Nephron progenitor cell (in vitro differentiated cells): Measurements from ENCODE around the gene CCNI2.

Experiments used
- DNase-seq: peaks from one replicate; pipeline ENCODE4 v3.0.0; 2021
- H3K27ac Mint-ChIP-seq: 2 replicates; pipeline ENCODE4 v1.8.0; 2021; ENCODE audit warnings: mild to moderate bottlenecking, moderate library complexity, mixed read lengths
- H3K27me3 Mint-ChIP-seq: 2 replicates; pipeline ENCODE4 v1.8.0; 2021; ENCODE audit warnings: mild to moderate bottlenecking, low read depth, mixed read lengths; ENCODE audit not compliant: poor library complexity
- H3K36me3 Mint-ChIP-seq: 2 replicates; pipeline ENCODE4 v1.8.0; 2021; ENCODE audit warnings: low read depth, mixed read lengths
- H3K4me1 Mint-ChIP-seq: 2 replicates; pipeline ENCODE4 v1.8.0; 2021; ENCODE audit warnings: mixed read lengths
- H3K4me3 Mint-ChIP-seq: 2 replicates; pipeline ENCODE4 v1.8.0; 2021; ENCODE audit warnings: mild to moderate bottlenecking, moderate library complexity, mixed read lengths
- H3K9me3 Mint-ChIP-seq: 2 replicates; pipeline ENCODE4 v1.8.0; 2021; ENCODE audit warnings: mild to moderate bottlenecking, moderate library complexity, mixed read lengths
- TF ChIP-seq, protein P1 (sequence below): fragments of 200-600 bp; sonication (generic); IDR thresholded peaks from 2 replicates; pipeline ENCODE4 v1.5.0; 2021; ENCODE audit warnings: antibody characterized with exemption

Gene CCNI2, protein sequence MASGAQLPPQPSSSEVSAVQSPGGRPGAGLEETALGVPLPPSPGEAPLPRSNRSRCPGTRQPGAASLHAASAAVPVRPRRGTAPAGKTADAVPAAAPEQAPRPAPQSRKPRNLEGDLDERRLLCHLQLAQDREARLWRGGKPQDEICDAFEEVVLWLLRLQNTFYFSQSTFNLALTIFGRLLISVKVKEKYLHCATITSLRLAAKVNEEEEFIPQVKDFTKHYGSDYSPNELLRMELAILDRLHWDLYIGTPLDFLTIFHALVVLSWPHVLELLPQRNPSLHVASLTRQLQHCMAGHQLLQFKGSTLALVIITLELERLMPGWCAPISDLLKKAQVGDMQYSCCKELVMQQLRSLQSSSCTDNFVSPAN

DNA sequence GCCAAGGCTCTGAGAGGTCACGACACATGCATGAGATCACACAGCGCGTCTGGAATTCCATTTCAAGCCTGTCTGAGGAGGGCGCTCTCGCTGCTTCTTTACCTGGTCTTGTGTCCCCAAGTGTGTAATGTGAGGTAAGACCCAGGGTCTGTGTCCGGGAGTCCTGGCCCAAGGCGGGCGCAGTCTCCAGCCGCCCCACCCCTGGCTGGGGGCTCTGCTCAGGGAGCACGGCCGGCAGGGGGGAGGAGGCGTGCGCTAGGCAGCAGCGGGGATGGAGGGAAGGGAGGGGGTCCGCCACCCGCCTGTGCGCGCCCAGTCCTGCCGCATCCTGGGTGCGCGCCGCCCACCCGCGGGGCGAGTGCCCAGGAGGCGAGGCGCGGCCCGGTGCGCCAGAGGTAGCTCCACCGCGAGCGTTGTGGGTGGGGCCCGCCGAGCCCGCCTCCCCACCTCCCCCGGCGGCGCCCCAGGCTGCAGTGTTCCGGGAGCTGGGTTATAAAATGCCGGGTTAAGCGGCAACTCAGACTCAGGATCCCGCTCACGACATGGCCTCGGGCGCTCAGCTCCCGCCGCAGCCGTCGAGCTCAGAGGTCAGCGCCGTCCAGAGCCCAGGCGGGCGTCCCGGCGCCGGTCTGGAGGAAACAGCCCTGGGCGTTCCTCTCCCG lies at the start of gene CCNI2:
TSS of gene CCNI2 (plus strand) at position 473 of the 662 bp plus-strand sequence. CDS start at position 543, 70 bp downstream.
- H3K36me3 Mint-ChIP-seq: no peaks in the 10 kb centered on the region
- peaks cover 99% of the 10 kb centered on the region for H3K27me3 Mint-ChIP-seq
- H3K9me3 Mint-ChIP-seq: peaks cover 7% of the 10 kb centered on the region
- TF ChIP-seq, protein P1, sequence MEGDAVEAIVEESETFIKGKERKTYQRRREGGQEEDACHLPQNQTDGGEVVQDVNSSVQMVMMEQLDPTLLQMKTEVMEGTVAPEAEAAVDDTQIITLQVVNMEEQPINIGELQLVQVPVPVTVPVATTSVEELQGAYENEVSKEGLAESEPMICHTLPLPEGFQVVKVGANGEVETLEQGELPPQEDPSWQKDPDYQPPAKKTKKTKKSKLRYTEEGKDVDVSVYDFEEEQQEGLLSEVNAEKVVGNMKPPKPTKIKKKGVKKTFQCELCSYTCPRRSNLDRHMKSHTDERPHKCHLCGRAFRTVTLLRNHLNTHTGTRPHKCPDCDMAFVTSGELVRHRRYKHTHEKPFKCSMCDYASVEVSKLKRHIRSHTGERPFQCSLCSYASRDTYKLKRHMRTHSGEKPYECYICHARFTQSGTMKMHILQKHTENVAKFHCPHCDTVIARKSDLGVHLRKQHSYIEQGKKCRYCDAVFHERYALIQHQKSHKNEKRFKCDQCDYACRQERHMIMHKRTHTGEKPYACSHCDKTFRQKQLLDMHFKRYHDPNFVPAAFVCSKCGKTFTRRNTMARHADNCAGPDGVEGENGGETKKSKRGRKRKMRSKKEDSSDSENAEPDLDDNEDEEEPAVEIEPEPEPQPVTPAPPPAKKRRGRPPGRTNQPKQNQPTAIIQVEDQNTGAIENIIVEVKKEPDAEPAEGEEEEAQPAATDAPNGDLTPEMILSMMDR: no peak
- no peaks in the 10 kb centered on the region for H3K4me1 Mint-ChIP-seq
- DNase-seq: no peak
- no peak within 1 kb of the TSS for H3K27ac Mint-ChIP-seq
- peak within 1 kb of the TSS; percentile 75 for H3K4me3 Mint-ChIP-seq

DNA sequence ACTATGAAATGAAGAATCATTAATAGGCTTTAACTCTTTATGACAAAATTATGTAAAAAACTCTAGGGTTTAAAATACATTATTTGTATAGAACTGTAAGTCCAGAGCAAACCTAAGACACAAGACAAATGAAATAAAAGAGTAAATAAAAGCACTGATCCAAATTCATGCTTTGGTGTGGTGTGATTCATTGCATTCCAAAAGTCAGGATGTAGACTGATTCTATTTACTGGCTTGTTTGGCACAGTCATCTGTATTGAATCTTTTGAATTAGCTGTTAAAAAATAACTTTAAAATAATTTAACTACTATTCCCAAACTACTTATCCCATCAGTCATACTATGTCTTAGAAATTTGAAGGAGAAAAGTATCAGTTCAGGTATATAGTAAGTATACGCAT lies 42.4 kb upstream of the CCNI2 start:
- no peaks in the 10 kb centered on the region for H3K4me1 Mint-ChIP-seq

DNA sequence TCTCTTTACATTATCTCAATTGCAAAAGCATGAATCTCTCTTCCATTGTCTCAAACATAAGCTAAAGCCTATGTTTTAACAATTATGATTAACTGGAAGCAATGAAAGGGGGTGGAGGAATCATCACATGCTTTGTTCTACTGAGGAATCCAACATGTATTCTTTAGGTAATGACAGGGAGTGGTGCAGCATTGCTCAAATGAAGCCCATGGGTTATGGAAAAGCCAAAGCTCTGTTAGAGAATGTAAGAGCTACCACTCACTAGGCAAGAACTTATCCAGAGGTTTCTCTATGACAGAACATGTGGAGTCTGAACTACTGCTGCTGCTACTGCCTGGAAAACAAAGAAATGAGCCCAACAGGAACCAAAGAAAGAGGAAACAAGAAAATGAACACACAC lies 38.6 kb upstream of the CCNI2 start:
- Mint-ChIP-seq H3K27ac (no peak overlapping the region), H3K4me1 (no peaks in the 10 kb centered on the region), H3K36me3 (peaks cover 28% of the 10 kb centered on the region), H3K27me3 (no peaks in the 10 kb centered on the region), H3K4me3 (no peak overlapping the region), H3K9me3 (no peaks in the 10 kb centered on the region)
- TF ChIP-seq, protein P1: no peak
- no peak for DNase-seq

More for the DNA sequence above, 42.4 kb upstream of the CCNI2 start:
- Mint-ChIP-seq H3K4me3 (no peak overlapping the region), H3K27ac (no peak overlapping the region), H3K36me3 (peaks cover 40% of the 10 kb centered on the region), H3K9me3 (no peaks in the 10 kb centered on the region), H3K27me3 (no peaks in the 10 kb centered on the region)
- no peak for DNase-seq
- TF ChIP-seq, protein P1: no peak

DNA sequence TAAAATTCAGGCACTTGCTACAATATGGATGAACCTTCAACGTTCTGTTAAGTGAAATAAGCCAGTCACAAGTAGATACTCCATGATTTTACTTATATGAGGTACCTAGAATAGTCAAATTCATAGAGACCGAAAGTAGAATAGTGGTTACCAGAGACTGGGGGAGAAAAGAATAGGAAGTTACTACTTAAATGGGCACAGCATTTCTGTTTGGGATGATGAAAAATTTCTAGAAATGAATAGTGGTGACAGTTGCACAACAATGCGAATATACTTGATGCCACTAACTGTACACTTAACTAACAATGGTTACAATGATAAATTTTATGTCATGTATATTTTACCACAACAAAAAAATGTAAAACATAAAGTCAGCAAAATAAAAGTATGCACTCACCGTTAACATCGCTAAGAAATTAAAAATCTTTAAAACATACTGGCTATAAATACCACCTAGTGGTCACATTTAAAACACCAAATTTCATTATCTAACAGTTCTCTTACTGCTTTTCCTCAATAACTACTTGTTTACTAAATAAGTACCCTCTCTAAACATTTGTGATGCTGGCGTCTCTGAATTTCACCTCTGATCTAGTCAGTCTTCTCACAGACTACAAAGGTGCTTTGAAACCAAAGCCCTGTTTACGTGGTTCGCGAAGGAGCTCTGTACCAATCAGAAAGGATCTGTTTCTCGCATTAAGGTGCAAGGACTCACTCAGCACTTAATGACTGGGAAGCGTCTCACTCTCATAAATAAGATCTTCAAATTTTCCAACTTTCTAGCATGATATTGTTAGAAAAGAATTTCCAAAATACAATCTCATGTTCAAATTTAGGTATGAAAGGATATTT lies 32.5 kb upstream of the CCNI2 start:
- H3K27ac Mint-ChIP-seq: no peak overlapping the region
- H3K36me3 Mint-ChIP-seq: peaks cover 44% of the 10 kb centered on the region
- TF ChIP-seq, protein P1: peak; percentile 46
- H3K9me3 Mint-ChIP-seq: no peaks in the 10 kb centered on the region
- H3K4me3 Mint-ChIP-seq: no peak overlapping the region
- H3K4me1 Mint-ChIP-seq: peaks cover 4% of the 10 kb centered on the region
- no peak for DNase-seq
- H3K27me3 Mint-ChIP-seq: no peaks in the 10 kb centered on the region

DNA sequence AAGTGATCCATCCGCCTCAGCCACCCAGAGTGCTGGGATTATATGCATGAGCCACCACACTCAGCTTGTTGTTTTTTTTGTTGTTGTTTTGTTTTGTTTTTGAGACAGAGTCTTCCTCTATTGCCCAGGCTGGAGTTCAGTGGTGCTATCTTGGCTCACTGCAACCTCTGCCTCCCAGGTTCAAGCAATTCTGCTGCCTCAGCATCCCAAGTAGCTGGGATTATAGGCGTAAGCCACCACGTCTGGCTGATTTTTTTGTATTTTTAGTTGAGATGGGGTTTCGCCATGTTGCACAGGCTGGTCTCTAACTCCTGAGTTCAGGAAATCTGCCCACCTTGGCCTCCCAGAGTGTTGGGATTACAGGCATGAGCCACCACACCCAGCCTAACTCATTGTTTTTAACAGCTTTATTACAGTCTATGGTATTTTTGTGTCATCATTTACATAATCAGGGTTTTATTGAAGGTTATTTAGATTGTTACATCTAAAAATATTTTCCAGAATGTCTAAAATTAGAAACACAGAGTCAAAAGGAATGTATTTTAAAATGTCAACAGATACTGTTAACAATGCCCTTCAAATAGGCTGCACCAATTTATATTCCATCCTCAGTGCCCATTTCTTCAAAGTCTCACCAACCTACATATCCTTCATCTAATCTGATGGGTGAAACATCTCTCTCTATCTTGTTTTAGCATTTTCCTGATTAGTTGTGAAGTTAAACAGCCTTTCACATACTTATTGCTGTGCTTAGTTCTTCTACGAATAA lies 28.5 kb upstream of the CCNI2 start:
- H3K27ac Mint-ChIP-seq: no peak overlapping the region
- TF ChIP-seq, protein P1: no peak
- no peak overlapping the region for H3K4me3 Mint-ChIP-seq
- H3K27me3 Mint-ChIP-seq: no peaks in the 10 kb centered on the region
- no peak for DNase-seq
- peaks cover 5% of the 10 kb centered on the region for H3K9me3 Mint-ChIP-seq
- peaks cover 55% of the 10 kb centered on the region for H3K36me3 Mint-ChIP-seq
- H3K4me1 Mint-ChIP-seq: peaks cover 4% of the 10 kb centered on the region
